Suprapubic skin (tissue), 4 donors: ENCODE data around the gene PHYKPL. TPM values are rescaled to one million over a fixed set of nuclear protein-coding genes. Genes with fewer than 3 reads are reported as not detected.

ENCODE experiments used
- DNase-seq, 2 donors: peaks; one replicate each; pipeline ENCODE4 v3.0.0-alpha.2; 2019; ENCODE audit warnings: low spot score in 2 of 2
- H3K27ac ChIP-seq: fragments of 200-600 bp; sonication (generic); one replicate; pipeline ENCODE4 v1.5.1; 2019
- H3K27me3 ChIP-seq: fragments of 200-600 bp; sonication (generic); one replicate; pipeline ENCODE4 v1.5.1; 2019
- H3K36me3 ChIP-seq: fragments of 200-600 bp; sonication (generic); one replicate; pipeline ENCODE4 v1.5.1; 2019
- H3K4me1 ChIP-seq: fragments of 200-600 bp; sonication (generic); one replicate; pipeline ENCODE4 v1.5.1; 2019
- H3K4me3 ChIP-seq: fragments of 200-600 bp; sonication (generic); one replicate; pipeline ENCODE4 v1.5.1; 2019; ENCODE audit warnings: mild to moderate bottlenecking
- H3K9me3 ChIP-seq: fragments of 200-600 bp; sonication (generic); one replicate; pipeline ENCODE4 v1.5.1; 2019
- EP300 ChIP-seq: sonication (generic); formaldehyde crosslinking; IDR thresholded peaks from one replicate; pipeline ENCODE4 v1.6.1; 2017; ENCODE audit warnings: antibody characterized with exemption
- POLR2A ChIP-seq, 2 donors: fragments of 450-650 bp; IDR thresholded peaks; one replicate each; pipeline ENCODE4 v1.6.1; 2017; ENCODE audit warnings: antibody characterized with exemption in 2 of 2, mild to moderate bottlenecking in 2 of 2, moderate library complexity in 2 of 2
- POLR2AphosphoS5 ChIP-seq, 3 donors: sonication (generic); formaldehyde crosslinking; IDR thresholded peaks; one replicate each; pipeline ENCODE4 v1.6.1; 2017; ENCODE audit warnings: antibody characterized with exemption in 3 of 3
- WGBS: methylation state at CpG from one replicate; pipeline ENCODE4 v1.1.5; 2018; 5-methylcytosine and 5-hydroxymethylcytosine counted together
- total RNA-seq, 4 donors: library from RNA; depleted of rRNA; stranded (reverse); fragments of >200 nt; gene quantifications; one replicate each; pipeline ENCODE4 v1.1.0, GENCODE V29; 2016
- TF ChIP-seq, protein P1 (sequence below), 2 donors: fragments of 200-600 bp in 1 of 2; fragments of 450-650 bp in 1 of 2; sonication (generic) in 1 of 2; IDR thresholded peaks; one replicate each; pipeline ENCODE4 v1.5.1; 2016 to 2019; ENCODE audit warnings: antibody characterized with exemption in 2 of 2, mild to moderate bottlenecking in 1 of 2, moderate library complexity in 1 of 2

The PHYKPL gene
- total RNA-seq, 4 donors from 2014 or later: 27.1 to 50.5 (median 35.7) TPM

DNA sequence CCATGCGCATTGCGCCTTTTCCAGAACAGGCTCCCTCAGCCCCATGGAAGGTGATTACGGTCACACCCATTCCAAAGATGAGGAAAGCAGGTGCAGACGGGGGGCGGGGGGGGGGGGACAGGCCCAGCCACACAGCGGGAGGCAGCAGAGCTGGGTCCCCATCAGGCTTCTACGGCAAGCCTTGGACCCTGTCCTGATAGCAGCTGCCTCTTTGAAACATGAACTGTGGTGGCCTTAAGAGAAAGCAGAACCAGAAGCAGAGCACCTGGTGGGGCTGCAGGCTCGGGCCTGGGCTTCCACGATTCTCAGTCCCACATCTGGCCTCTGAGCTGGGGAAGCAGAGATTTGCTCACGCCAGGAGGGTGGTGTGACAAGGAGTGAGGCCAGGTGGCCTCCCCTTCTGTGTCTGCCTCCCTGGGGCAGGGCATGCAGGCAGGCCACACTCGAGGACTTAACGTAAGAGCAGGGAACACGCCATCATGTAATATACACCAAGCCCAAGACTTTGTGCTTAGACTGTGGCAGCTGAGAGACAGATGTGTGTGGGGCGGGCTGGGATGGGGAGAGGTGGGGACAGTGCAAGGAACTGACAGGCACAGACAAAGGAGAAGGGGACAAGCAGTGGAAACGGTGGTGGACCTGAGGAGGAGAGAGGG lies 14.2 kb upstream of the PHYKPL start:
- Histone ChIP-seq H3K27me3 (no peaks in the 10 kb centered on the region), H3K4me3 (no peak overlapping the region), H3K36me3 (no peaks in the 10 kb centered on the region), H3K9me3 (no peaks in the 10 kb centered on the region), H3K27ac (no peak overlapping the region), H3K4me1 (peaks cover 11% of the 10 kb centered on the region)
- 78% methylated on average over 10 of the region's 15 CpGs for WGBS
- no peak for DNase-seq
- no peak for TF ChIP-seq EP300

DNA sequence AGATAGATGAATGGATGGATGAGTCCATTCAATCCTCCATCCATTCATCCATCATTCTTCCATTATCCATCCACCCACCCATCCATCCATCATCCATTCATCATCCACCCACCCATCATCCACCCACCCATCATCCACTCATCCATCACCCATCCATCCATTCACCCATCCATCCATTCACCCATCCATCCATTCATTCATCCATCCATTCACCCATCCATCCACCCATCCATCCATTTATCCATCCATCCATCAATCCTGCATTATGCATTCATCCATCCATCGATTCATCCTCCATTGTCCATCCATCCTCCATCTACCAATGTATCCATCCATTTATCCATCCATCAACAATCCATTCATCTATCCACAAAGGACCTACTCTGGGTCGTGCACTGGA lies 12.8 kb upstream of the PHYKPL start:
- Histone ChIP-seq H3K27ac (no peak overlapping the region), H3K36me3 (no peaks in the 10 kb centered on the region), H3K4me1 (peaks cover 14% of the 10 kb centered on the region), H3K4me3 (no peak overlapping the region), H3K27me3 (no peaks in the 10 kb centered on the region), H3K9me3 (no peaks in the 10 kb centered on the region)
- 90% methylated on average over 2 of the region's 2 CpGs for WGBS
- TF ChIP-seq, protein P1, sequence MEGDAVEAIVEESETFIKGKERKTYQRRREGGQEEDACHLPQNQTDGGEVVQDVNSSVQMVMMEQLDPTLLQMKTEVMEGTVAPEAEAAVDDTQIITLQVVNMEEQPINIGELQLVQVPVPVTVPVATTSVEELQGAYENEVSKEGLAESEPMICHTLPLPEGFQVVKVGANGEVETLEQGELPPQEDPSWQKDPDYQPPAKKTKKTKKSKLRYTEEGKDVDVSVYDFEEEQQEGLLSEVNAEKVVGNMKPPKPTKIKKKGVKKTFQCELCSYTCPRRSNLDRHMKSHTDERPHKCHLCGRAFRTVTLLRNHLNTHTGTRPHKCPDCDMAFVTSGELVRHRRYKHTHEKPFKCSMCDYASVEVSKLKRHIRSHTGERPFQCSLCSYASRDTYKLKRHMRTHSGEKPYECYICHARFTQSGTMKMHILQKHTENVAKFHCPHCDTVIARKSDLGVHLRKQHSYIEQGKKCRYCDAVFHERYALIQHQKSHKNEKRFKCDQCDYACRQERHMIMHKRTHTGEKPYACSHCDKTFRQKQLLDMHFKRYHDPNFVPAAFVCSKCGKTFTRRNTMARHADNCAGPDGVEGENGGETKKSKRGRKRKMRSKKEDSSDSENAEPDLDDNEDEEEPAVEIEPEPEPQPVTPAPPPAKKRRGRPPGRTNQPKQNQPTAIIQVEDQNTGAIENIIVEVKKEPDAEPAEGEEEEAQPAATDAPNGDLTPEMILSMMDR (IDR thresholded peaks at IDR 0.05): no peak
- TF ChIP-seq EP300 (no peak), POLR2A (IDR thresholded peaks at IDR 0.05) (no peak), POLR2AphosphoS5 (IDR thresholded peaks at IDR 0.05) (no peak)
- DNase-seq: no peak

DNA sequence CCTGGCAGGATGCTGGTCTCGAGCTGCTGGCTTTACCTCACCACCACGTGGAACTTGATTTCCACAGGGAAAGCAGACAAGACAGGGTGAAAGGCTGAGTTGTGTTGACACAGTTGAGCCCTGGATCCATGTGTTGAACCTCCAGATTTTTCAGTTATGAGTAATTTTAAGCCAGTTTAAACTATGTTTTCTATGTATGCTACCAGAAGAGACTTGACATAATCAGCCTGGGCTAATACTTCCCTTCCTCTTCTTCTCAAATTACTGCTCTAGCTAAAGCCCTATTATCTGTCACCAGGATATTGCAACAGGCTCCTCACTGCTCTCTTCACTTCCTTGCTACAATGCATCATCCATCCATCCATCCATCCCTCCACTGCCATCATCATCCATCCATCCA lies 12.0 kb upstream of the PHYKPL start:
- DNase-seq: no peak
- H3K27me3 ChIP-seq: no peaks in the 10 kb centered on the region
- no peak overlapping the region for H3K4me3 ChIP-seq
- no peaks in the 10 kb centered on the region for H3K36me3 ChIP-seq
- H3K9me3 ChIP-seq: no peaks in the 10 kb centered on the region
- TF ChIP-seq EP300 (no peak), POLR2AphosphoS5 (IDR thresholded peaks at IDR 0.05) (no peak), POLR2A (IDR thresholded peaks at IDR 0.05) (no peak)
- TF ChIP-seq, protein P1 (IDR thresholded peaks at IDR 0.05): no peak
- 89% methylated on average over 2 of the region's 2 CpGs for WGBS
- H3K4me1 ChIP-seq: peaks cover 21% of the 10 kb centered on the region
- H3K27ac ChIP-seq: no peak overlapping the region

DNA sequence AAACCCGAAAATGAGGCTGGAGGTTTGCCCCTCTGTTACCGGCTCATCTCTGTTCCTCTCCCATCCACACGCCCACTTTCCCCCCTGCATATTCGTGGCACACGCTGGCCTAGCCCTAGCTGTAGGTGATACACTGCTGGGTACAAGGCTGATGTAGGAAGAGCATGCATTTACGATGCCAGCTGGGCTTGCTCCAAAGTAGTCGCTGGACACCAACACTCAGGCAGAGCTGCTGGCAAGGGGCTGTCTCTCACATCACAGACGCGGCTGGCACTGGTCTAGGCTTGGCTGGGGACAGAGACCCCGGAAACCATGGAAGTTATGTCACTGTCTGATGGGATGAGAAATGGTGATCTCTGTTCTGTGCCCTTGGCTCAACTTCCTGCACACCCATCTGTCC lies 9.8 kb upstream of the PHYKPL start:
- no peaks in the 10 kb centered on the region for H3K9me3 ChIP-seq
- peaks cover 31% of the 10 kb centered on the region for H3K4me1 ChIP-seq
- no peak for TF ChIP-seq EP300
- TF ChIP-seq, protein P1 (IDR thresholded peaks at IDR 0.05): no peak
- TF ChIP-seq POLR2A (IDR thresholded peaks at IDR 0.05): no peak
- TF ChIP-seq POLR2AphosphoS5 (IDR thresholded peaks at IDR 0.05): no peak
- WGBS: 73% methylated on average over 6 of the region's 10 CpGs
- H3K27ac ChIP-seq: no peak overlapping the region
- H3K27me3 ChIP-seq: no peaks in the 10 kb centered on the region
- no peak overlapping the region for H3K4me3 ChIP-seq
- no peaks in the 10 kb centered on the region for H3K36me3 ChIP-seq
- DNase-seq: no peak

DNA sequence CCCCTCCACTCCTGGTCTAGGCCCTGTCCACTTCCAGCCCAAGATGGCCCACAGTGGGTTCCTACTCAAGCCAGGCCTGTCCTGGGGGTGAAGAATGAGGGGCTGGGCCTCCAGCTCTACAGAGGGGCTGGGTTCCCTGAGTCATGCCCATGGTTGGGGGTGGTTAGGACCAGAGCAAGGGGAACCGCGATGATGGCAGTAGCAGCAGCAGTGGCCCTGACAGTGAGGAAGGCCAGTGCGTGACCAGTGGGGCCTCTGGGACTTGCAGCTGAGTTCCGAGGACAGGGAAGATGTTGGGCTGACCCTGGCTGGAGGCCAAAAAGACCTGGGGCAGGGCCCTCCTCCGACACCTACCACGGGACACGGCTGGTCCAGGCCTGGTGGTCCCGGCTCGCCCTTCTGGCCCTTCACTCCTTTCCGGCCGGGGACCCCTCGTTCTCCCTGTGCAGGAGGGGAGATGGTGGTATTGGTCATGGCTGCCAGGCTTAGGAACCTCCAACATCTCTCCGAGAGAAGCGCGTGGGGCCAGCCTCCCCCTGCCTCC lies 9.2 kb upstream of the PHYKPL start:
- 93% methylated on average over 10 of the region's 15 CpGs for WGBS
- H3K36me3 ChIP-seq: no peaks in the 10 kb centered on the region
- H3K27me3 ChIP-seq: no peaks in the 10 kb centered on the region
- H3K9me3 ChIP-seq: no peaks in the 10 kb centered on the region
- H3K4me3 ChIP-seq: no peak overlapping the region
- DNase-seq: no peak
- no peak overlapping the region for H3K27ac ChIP-seq
- TF ChIP-seq POLR2A (IDR thresholded peaks at IDR 0.05): no peak
- no peak for TF ChIP-seq EP300
- no peak for TF ChIP-seq POLR2AphosphoS5 (IDR thresholded peaks at IDR 0.05)
- TF ChIP-seq, protein P1 (IDR thresholded peaks at IDR 0.05): no peak
- peaks cover 37% of the 10 kb centered on the region for H3K4me1 ChIP-seq
